H1 (cell line): ENCODE measurements around the gene LFNG. TPM values are rescaled to one million over a fixed set of nuclear protein-coding genes. Genes with fewer than 3 reads are reported as not detected.

Experiments
- CTBP2 ChIP-seq: IDR thresholded peaks from 2 replicates; pipeline ENCODE4 v1.7.0; 2011; ENCODE audit warnings: borderline replicate concordance, mild to moderate bottlenecking, moderate library complexity, mixed read lengths, low read length; ENCODE audit not compliant: insufficient read depth, insufficient read length
- EGR1 ChIP-seq: IDR thresholded peaks from 2 replicates; pipeline ENCODE4 v1.6.1; 2011; ENCODE audit warnings: low read depth, low read length, borderline replicate concordance
- PHF8 ChIP-seq: fragments of 200-600 bp; sonication (generic); conservative IDR thresholded peaks from 2 replicates; pipeline ENCODE4 v1.7.1; 2012; ENCODE audit warnings: low read depth, mild to moderate bottlenecking, inconsistent platforms, low read length, moderate library complexity
- RFX5 ChIP-seq: IDR thresholded peaks from 2 replicates; pipeline ENCODE4 v1.6.1; 2011; ENCODE audit warnings: low read depth, low read length, improper control_type of control experiment, borderline replicate concordance
- SIX5 ChIP-seq: IDR thresholded peaks from 2 replicates; pipeline ENCODE4 v1.6.1; 2011; ENCODE audit warnings: mild to moderate bottlenecking, low read depth, low read length
- SP2 ChIP-seq: IDR thresholded peaks from 2 replicates; pipeline ENCODE4 v1.6.1; 2012; ENCODE audit warnings: mild to moderate bottlenecking, low read length, inconsistent platforms
- polyA plus RNA-seq, 7 experiments: library from polyadenylated mRNA; depleted of rRNA in 3 of 7; stranded (reverse) in 5 of 7; unstranded in 2 of 7; fragments of >200 nt in 5 of 7; fragments of 200-250 nt in 2 of 7; gene quantifications; 1 replicate in 5 of 7; 2 replicates in 1 of 7; 4 replicates in 1 of 7; pipeline versions ENCODE4 v1.2.1 to v1.2.3, GENCODE V29; 2011 to 2013; ENCODE audit warnings: missing spikeins in 2 of 7, mixed read lengths in 2 of 7
- total RNA-seq: library from RNA; stranded (reverse); fragmentation: NEBNext Ultra II Directional; extraction: Animal tissue kit (Norgen Biotek cat#: 25700); gene quantifications from 2 replicates; pipeline ENCODE4 v1.2.1, GENCODE V29; 2021

LFNG gene
- total and polyA plus RNA-seq, 2 of the 8 experiments (the other 6 are each of a cell fraction or from before 2014, with no cell fraction given) = 31.6 to 35.6 TPM

DNA sequence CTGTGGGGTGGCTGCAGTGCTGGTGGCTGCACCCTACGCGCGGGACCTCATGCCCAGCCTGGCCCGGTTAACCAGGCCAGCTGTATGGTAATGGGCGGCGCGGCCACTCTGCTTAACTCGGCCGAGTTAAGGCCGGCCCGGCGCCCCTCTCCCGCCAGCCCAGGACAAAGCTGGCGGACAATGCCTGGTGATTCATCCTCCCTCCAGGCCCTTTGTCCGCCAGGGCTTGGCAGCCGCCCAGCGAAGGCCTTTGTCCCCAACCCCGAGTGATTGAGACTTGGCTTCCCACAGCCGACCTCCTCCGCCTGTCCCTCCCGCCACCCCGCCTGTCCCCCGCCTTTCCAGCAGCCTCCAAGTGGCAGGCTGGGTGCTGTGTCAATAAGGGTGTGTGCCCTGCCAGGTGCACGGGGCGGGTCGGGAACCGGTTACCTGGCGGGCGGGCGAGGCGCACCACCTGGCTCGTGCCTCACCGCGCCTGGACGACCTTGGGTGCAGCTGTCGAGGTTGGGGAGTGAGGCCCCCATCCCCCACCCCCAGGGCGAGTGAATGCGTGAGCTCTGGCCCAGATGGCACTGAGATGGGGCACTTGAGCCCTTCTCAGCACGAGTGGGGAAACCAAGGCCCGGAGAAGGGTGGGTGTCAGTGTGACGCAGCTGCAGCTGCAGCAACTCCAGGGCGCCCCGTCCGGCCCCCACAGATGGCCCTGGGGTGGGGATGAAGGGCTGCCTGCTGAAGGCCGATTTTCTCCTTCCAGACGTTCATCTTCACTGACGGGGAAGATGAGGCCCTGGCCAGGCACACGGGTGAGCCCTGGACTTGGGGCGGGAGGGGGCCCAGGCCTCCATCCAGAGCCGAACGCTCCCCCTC, 4.6 kb downstream of the LFNG start (continued):
- TF ChIP-seq SIX5 (no peak), EGR1 (no peak), CTBP2 (no peak), PHF8 (no peak), RFX5 (no peak), SP2 (no peak)
- TF ChIP-seq, all 59 proteins: peak for 5
